ENCODE results near the gene RTP3.

- TF ChIP-seq POLR2A (IDR thresholded peaks at IDR 0.05) (no peak), CTCF (IDR thresholded peaks at IDR 0.05 in 8 of 11, conservative IDR thresholded peaks at IDR 0.05 in 3 of 11) (no peak), POLR2AphosphoS5 (IDR thresholded peaks at IDR 0.05) (no peak)
Observed at GRCh38 chr3:46460051-46460450, 37.7 kb upstream of the RTP3 start.

All from spleen (tissue), 7 donors.